Activated CD4-positive, CD25-positive, alpha-beta regulatory T cell (primary cell): ENCODE results near the gene COL26A1.

Experiments
- DNase-seq, 4 experiments: peaks; one replicate each; lab custom pipeline; 2025; lab: John Stamatoyannopoulos, UW

The COL26A1 gene

DNA sequence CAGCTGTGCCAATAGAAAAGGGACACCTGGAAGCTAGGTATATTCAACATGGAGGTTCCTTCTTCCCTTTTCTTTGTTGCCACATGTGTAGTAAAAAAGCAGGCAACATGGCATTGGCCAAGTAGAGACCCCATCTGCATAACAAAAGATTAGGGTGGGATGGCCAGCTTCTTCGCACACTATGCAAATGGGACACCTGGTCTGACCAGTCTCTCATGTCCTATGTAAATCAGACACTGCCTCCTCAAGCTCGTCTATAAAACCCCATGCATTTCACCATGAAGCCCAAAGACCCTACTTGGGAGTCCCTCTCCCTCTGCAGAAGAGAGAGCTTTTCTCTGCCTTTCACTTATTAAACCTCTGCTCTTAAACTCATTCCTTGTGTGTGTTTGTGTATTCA is 212.5 kb downstream of the COL26A1 start:
- DNase-seq, result no peak

GRCh38 chr7:101575721-101576120 is 213.0 kb downstream of the COL26A1 start:
- DNase-seq, result no peak

DNA sequence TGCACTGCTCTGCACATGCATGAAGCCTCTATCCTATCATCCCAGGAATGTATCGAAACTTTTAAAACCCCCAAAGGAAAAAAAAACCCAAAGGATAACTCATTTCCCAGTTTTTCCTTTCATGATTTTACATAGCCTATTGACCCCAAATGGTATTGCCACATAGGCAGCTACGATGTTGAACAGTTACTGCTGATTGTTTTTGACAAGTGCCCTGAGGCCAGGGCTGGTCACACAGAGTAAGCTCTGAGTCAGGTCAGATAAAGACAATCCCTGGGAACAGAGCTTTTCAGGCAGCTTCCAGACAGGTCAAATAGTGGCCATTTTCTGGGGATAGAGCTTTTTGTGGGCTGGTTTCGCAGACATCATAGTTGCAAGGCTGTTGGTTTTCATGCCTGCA is 214.3 kb downstream of the COL26A1 start:
- no peak for DNase-seq

GRCh38 chr7:101578552-101578951 is 215.9 kb downstream of the COL26A1 start:
- DNase-seq, result no peak

- DNase-seq, result no peak
Measured at GRCh38 chr7:101580596-101580995, 217.9 kb downstream of the COL26A1 start.

- DNase-seq, result no peak
Measured at GRCh38 chr7:101581891-101582290, 219.2 kb downstream of the COL26A1 start.

GRCh38 chr7:101582971-101583370 is 220.3 kb downstream of the COL26A1 start:
- no peak for DNase-seq

DNA sequence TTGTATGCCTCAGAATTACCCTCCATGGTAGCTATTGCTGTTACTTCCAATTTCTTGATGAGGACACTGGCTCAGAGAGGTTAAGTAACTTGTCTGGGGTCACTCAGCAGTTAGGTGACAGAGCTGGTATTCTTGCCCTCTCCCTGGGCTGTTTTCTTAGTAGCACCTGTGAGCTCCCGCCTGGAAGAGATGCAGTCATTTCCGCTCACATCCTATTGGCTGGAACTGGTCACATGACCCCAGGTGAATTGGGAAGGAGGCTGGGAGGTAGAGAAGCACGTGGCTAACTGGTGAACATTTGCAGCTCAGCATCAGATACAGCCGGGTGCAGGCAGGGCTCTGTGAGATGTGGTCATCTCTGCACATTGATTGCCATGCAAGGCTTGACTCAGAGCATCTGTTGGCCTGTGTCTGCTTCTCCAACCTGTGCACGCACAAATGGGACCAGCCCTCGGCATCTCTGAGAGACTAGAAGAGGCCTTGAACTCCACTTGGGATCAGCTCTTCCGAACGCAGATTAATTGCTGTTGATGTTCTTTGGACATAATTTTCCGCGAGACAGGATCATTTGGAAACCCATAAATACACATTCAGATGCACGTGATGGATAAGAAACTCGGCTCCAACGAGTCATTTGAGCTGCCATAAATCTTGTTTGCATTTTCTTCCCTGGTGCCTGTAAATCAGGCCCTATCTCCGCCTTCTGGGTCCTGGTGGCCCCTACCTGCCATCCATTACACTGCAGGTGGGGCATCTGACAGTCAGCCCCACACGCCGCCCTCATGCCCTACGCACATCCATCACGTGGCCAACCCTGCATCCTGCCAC is 223.6 kb downstream of the COL26A1 start:
- no peak for DNase-seq

GRCh38 chr7:101586906-101587677 is 224.4 kb downstream of the COL26A1 start:
- DNase-seq, result no peak

DNA sequence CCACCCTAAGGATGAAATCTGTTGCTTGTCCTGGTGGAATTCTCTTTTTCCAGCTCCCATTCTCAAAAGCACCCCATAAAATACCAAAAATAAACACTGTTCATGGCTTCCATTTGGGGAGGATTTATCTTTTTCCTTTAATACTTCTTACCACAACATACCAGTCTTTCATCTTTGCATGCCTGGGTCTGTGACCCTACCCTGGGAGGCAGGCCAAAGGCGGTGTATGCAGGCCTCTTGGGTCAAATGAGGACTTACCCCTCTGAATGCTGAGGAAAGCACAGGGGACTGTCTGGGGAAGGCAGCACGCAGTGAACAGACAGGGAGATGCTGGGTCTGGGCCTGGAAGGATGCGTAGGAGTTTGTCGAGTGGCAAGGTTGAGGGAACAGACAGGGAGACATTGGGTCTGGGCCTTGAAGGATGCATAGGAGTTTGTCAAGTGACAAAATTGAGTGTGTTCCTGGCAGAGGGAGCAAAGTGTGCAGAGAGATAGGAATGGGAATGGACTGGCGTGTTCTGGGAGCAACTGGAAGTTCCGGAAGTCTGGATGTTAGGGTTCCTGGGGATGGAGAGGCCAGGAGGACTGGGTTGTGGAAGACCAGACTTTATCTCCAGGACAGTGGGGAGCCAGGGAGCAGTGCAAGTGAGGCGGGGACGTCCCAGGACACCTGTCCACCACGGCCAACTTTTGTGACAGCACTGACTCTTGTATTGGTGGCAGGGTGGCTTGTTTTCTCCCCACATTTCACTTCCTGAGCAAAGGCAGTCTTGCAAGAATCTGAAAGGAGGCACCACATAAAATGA is 225.7 kb downstream of the COL26A1 start:
- no peak for DNase-seq

GRCh38 chr7:101589052-101589451 is 226.4 kb downstream of the COL26A1 start:
- DNase-seq, result no peak

GRCh38 chr7:101589976-101590662 is 227.4 kb downstream of the COL26A1 start:
- no peak for DNase-seq

GRCh38 chr7:101590663-101591435 is 228.2 kb downstream of the COL26A1 start:
- DNase-seq, result no peak

- DNase-seq, result no peak
Measured at GRCh38 chr7:101591504-101591903, 228.8 kb downstream of the COL26A1 start.

- DNase-seq, result no peak
Measured at GRCh38 chr7:101593556-101593955, 230.9 kb downstream of the COL26A1 start.

- no peak for DNase-seq
Measured at GRCh38 chr7:101594790-101595189, 232.1 kb downstream of the COL26A1 start.

GRCh38 chr7:101595246-101595645 is 232.6 kb downstream of the COL26A1 start:
- DNase-seq, result no peak

DNA sequence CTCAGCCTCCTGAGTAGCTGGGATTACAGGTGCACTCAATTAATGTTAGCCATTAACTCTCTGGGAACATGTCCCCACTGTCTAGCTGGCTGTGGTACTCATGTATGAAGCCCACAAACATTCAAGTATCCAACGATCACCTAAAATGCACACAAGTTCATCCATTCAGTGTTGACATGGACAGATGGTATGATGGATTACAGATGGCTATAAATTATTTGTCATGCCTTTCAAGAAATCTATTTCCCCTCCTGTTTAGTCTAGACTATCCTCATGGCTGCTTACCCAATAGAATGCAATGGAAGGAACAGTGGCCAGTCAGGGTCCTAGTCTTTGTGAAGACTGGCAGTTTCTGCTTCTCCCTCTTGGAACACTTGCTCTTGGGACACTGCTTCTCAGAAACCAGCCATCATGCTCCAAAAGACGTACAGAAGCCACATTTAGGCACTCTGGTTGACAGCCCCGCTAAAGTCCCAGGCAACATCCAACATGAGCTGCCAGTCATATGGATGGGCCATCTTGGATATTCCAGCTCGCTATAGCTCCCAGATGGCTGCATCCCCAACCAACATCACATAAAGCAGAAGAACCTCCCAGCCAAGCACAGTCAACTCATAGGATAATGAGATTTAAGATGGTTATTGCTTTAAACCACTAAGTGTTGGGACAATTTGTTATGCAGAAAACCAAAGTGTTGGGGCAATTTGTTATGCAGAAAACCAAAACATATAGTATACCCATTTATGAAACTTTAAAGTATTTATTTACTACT is 233.3 kb downstream of the COL26A1 start:
- no peak for DNase-seq

DNA sequence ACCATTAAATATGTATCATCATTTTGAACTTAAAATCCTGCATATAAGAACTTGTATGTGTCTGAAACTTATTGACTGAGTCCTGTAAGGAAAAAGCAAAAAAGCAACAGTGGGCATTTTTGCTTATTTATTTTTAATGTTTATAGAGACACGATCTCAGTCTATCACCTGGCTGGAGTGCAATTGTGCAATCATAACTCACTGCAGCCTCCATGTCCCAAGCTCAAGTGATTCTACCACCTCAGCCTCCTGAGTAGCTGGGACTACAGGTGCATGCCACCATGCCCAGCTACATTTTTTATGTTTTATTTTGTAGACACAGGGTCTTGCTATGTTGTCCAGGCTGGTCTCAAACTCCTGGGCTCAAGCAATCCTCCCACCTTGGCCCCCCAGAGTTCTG is 234.2 kb downstream of the COL26A1 start:
- no peak for DNase-seq

DNA sequence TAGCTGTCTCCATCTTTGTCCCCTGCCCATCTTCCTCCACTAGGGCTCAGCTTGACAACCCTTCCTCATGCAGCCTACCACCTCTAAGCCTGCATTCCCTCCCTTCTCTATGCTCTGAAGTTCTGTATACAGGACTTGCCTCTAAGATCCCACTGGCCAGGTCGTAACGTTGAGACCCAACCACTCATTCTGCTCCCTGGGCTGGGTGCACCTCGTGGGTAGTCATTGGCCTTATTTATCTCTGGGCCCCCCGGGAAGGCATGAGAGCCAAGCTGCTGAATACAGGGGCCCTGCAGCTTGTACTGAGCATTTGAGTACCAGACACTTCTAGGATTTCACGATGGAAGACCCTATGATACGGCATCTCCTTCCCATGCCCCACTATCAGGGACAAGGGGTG is 235.3 kb downstream of the COL26A1 start:
- no peak for DNase-seq
